ENCODE results near the gene HSD17B4.
"Not testable (repeated sequence)": the region's sequence is repeated elsewhere in the genome, so short reads cannot be mapped to it uniquely, and the experiment has no call there.

GRCh38 chr5:119450627-119451026 lies 1.7 kb upstream of the HSD17B4 start:
- not testable (repeated sequence) for TF ChIP-seq CTCF, POLR2A, EP300, POLR2AphosphoS5 (IDR thresholded peaks at IDR 0.05)
